ENCODE measurements around the gene PLK5.

The PLK5 gene

DNA sequence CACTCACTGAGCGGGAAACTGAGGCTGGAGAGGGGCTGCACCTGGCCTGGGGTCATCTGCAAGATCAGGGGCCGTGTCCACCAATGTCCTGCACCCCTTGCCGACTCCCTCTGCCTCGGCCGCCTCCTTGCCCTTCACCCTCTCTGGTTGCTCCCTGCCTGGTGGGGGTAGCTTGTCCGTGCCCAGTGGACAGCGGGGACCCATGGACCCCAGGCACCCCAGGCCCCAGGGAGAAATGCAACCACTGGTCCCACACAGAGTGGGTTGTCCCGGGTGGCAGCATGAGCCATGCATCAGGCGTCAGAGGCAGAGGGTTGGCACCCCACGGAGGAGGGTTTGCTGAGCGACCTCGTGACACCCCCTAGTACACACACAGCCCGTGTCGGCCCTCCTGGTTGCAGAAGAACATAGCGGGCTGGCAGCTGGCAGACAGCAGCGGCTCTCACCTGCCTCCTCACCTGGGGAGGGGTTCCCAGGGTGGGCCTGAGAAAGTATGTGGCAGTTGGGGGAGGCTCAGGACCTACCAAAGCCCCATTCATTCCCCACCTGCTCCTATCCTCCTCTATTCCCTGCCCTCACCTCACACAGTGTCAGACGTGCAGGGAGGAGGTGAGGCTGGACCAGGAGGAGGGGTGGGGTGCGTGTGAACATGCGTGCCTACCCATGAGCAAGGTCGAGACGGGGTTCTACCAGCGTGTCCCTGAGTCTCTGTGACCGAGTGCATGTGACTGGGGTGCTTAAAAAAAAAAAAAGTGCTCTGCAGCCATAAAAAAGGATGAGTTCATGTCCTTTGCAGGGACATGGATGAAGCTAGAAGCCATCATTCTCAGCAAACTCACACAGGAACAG lies 19.7 kb upstream of the PLK5 start:
- TF ChIP-seq POLR2A (IDR thresholded peaks at IDR 0.05; ENCODE audit: low read depth, low read length) (no peak), POLR2AphosphoS5 (IDR thresholded peaks at IDR 0.05; ENCODE audit: low read depth, low read length) (no peak), TAF1 (IDR thresholded peaks at IDR 0.05; ENCODE audit: borderline replicate concordance, low read depth, low read length) (no peak)
- no peak for FAIRE-seq

DNA sequence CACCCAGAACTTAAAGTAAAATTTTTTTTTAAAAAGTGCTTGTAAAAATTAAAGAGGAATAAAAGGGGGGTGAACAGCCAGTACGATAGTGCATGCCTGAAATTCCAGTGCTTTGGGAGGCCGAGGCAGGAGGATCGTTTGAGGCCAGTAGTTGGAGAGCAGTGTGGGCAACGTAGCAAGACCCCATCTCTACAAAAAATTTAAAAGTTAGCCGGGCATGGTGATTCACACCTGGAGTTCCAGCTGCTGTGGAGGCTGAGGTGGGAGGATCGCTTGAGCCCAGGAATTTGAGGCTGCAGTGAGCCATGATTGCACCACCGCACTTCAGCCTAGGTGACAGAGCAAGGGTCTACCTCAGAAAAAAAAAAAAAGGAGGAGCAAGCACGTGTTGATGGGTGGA lies 18.9 kb upstream of the PLK5 start:
- FAIRE-seq: no peak

More for the DNA sequence above, 19.7 kb upstream of the PLK5 start:
- no peak for DNase-seq (ENCODE audit: insufficient read length)

DNA sequence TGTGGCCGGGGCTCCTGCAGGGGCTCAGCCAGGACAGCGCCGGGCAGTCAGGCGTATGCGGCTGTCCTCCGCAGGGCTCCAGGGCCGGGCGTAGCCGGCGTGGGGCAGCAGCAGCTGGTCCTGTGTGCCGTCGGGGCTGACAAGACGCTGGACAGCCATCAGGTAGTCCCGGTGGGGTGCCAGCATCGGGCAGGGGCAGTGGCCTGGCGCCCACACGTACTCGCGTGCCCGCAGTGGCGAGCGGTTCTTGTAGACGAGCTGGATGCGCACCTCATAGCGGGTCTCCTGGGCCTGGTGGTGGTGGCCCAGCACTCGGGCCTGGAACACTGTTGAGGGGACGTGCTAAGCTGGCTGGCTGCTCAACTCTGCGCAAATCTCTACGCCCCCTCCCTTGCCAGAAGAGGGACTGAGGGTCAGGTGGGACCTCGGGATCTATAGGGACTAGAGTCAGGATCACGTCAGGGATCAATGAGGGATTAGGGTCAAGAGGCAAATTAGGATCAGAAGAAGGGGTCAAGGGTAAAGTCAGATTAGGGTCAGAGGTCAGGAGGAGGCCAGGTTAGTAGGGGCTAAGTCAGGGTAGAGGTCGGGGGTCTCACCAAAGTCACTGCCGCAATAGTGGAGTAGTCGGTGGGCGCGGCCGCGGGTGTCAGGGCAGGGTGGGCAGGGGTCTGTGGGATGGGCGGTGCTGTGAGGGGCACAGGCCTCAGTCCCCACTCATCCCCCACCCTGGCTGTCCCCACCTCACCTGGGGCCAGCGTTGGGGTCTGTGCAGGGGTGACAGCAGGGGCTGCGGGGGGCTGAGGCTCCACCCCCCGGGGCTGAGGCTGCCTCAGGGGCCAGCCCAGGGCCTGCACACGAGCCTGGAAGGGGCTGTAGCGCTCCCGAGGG lies 17.6 kb upstream of the PLK5 start:
- no peak for DNase-seq (ENCODE audit: insufficient read length)
- FAIRE-seq: no peak

More for the DNA sequence above, 18.9 kb upstream of the PLK5 start:
- DNase-seq (ENCODE audit: insufficient read length): no peak
- TF ChIP-seq TAF1 (IDR thresholded peaks at IDR 0.05; ENCODE audit: borderline replicate concordance, low read depth, low read length): no peak
- no peak for TF ChIP-seq POLR2A (IDR thresholded peaks at IDR 0.05; ENCODE audit: low read depth, low read length)
- TF ChIP-seq POLR2AphosphoS5 (IDR thresholded peaks at IDR 0.05; ENCODE audit: low read depth, low read length): no peak

DNA sequence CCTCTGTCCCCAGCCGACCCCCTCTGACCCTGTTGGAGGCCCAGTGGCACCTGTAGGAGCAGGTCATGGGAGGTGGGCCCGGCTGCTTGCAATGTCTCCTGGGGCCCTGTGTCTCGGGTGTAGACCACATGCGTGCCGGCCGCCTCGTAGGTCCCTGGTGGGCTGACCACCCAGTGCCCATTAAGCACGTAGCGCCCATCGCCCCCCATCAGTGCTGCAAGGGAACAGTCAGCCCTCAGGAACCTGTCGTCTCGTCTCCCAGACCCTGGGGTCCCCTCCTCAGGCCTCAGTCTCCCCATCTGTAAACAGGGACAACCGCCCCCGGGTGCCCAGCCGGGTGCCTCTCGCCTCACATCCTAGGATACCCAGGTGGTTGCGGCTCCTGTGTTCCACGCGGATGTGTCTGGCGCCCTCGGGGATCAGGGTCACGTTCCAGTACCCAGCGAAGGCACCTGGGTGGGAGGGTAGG lies 16.7 kb upstream of the PLK5 start:
- TF ChIP-seq POLR2AphosphoS5 (IDR thresholded peaks at IDR 0.05; ENCODE audit: low read depth, low read length): no peak
- TF ChIP-seq POLR2A (IDR thresholded peaks at IDR 0.05; ENCODE audit: low read depth, low read length): no peak
- DNase-seq (ENCODE audit: insufficient read length) (no peak), FAIRE-seq (no peak)

More for the DNA sequence above, 17.6 kb upstream of the PLK5 start:
- TF ChIP-seq TAF1 (IDR thresholded peaks at IDR 0.05; ENCODE audit: borderline replicate concordance, low read depth, low read length): no peak

DNA sequence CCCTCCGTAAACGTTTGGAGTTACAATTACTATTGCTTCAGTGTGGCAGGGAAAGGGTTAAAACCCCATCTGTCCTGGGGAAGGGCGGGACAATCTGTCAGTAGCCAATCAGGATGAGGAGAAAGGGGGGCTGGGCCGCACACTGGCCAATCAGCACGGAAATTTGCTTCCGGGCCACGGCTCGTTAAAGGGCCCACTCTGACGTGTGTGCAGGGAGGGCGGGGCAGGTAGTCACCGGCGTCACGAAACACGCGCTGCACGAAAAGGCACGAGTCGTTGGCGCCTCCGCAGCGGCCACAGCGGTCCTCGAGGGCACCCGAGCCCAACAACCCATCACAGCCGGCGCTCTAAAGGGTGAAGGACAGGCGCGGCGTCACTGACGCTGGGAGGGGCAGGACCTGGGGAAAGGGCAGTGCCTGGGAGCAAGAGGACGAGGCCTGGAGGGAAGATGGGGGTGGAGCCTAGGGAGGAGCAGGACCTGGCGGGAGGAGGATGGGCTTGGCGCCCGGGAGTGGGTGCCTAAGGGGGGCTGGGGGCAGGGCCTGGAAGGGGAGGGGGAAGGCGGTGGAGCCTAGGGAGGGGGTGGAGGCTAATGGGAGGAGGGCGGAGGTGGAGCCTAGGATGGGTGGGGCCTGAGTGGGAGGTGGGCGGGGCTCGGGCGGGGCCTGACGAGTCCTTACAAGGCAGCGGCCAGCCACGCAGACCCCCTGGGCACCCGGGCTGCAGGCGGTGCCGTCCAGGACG lies 15.9 kb upstream of the PLK5 start:
- DNase-seq (ENCODE audit: insufficient read length) (peak; percentile 94), FAIRE-seq (peak; percentile 46)
- TF ChIP-seq POLR2A (IDR thresholded peaks at IDR 0.05; ENCODE audit: low read depth, low read length) (no peak), POLR2AphosphoS5 (IDR thresholded peaks at IDR 0.05; ENCODE audit: low read depth, low read length) (no peak), TAF1 (IDR thresholded peaks at IDR 0.05; ENCODE audit: borderline replicate concordance, low read depth, low read length) (no peak)

DNA sequence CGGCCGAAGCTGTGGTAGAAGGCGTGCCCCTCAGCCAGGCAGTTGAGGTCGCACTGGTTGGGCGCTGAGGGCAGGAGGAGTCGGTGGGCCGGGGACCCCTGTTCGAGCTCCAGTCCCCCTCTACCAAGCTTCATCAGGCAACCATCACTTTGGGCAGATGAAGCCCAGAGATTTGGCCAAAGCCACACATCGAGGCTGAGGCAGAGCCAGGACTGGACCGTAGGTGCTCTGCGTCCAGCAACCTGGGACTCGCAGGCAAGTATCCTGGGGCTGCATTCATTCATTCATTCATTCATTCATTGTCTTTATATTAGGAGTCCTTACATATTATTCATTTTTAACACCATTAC lies 15.4 kb upstream of the PLK5 start:
- no peak for TF ChIP-seq TAF1 (IDR thresholded peaks at IDR 0.05; ENCODE audit: borderline replicate concordance, low read depth, low read length)
- no peak for TF ChIP-seq POLR2AphosphoS5 (IDR thresholded peaks at IDR 0.05; ENCODE audit: low read depth, low read length)
- no peak for TF ChIP-seq POLR2A (IDR thresholded peaks at IDR 0.05; ENCODE audit: low read depth, low read length)
- DNase-seq (ENCODE audit: insufficient read length): no peak
- no peak for FAIRE-seq

DNA sequence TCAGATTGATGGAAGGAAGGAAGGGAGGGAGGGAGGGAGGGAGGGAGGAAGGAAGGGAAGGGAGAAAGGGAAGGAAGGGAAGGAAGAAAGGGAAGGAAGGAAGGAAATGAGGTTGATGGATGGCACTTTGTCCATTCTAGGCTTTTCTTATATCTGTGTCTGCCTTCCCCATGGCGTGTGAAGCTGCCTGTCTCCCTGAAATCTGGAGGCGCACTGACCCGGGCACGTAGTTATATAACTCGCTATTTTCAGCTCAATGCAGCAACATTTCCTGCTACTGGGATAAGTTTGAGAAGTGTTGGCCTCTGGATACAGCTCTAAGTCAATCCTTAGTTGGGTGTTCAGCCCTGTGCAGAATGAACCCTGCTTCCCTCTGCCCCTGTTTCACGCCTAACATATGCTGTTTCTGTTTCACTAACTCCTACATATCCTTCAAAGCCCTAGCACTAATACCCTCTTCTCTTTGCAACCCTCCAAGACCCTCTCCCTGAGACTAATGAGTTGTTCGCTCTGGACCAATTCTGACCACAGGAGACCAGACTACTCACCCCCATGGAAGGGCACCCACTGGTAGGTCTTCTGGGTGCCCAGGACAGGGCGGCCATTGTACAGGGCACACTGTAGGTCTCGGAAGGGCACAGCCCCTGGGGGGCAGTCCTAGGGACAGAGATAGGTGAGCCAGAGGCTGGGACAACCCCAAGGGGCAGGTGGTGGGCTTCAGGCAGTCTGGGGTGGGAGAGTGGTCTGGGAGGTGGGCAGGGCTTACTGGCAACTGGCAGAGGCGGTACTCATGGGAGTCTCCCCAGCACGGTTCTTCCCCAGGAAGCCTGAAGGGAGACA lies 14.1 kb upstream of the PLK5 start:
- FAIRE-seq (no peak), DNase-seq (ENCODE audit: insufficient read length) (no peak)
- TF ChIP-seq POLR2AphosphoS5 (IDR thresholded peaks at IDR 0.05; ENCODE audit: low read depth, low read length) (no peak), POLR2A (IDR thresholded peaks at IDR 0.05; ENCODE audit: low read depth, low read length) (no peak), TAF1 (IDR thresholded peaks at IDR 0.05; ENCODE audit: borderline replicate concordance, low read depth, low read length) (no peak)

DNA sequence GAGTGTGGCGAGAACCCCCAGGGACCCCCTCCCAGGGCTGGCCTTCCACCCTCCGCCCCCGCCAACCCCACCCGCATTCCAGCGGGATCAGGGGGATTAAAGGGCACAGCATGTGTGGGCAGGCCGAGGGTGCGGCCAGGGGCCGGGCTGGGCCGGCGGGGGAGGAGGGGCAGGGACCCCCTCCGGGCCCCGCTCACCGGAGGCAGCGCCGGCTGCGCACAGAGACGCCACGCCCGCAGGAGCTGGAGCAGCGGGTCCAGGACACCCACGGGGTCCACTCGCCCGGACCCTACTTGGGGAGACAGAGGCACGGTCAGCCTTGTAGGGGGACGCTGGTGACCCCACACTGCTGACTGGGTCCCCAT lies 13.5 kb upstream of the PLK5 start:
- FAIRE-seq (no peak), DNase-seq (ENCODE audit: insufficient read length) (no peak)
- TF ChIP-seq POLR2AphosphoS5 (IDR thresholded peaks at IDR 0.05; ENCODE audit: low read depth, low read length): no peak
- no peak for TF ChIP-seq POLR2A (IDR thresholded peaks at IDR 0.05; ENCODE audit: low read depth, low read length)
- no peak for TF ChIP-seq TAF1 (IDR thresholded peaks at IDR 0.05; ENCODE audit: borderline replicate concordance, low read depth, low read length)

DNA sequence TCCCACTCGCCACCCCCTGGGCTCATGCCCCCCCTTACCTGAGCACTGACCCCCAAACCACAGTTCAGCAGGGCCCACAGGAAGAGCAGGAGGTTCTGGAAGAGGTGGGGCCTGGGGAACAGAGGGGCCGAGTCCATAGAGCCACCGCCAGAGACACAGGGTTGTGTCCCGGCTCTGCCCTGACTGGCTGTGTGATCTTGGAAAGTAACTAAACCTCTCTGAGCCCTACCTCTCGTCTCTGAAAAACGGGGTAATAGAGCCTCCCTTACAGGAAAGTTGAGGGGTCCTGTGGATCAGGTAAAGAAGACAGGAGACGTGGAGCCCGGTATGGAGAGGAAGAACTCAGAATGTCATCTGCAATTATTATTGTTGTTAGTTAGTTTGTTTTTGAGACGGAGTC lies 13.1 kb upstream of the PLK5 start:
- no peak for DNase-seq (ENCODE audit: insufficient read length)
- TF ChIP-seq TAF1 (IDR thresholded peaks at IDR 0.05; ENCODE audit: borderline replicate concordance, low read depth, low read length) (no peak), POLR2A (IDR thresholded peaks at IDR 0.05; ENCODE audit: low read depth, low read length) (no peak), POLR2AphosphoS5 (IDR thresholded peaks at IDR 0.05; ENCODE audit: low read depth, low read length) (no peak)
- no peak for FAIRE-seq
